ENCODE measurements around the gene ATP11A.
A peak's percentile ranks its signal among the peaks of the same experiment; 100 is the strongest.

- TF ChIP-seq POLR2A (IDR thresholded peaks at IDR 0.05) (peak in 1 of 2 donors; percentile 51), CTCF (IDR thresholded peaks at IDR 0.05) (no peak)
These were observed 39.6 kb downstream of the ATP11A start for GRCh38 chr13:112729408-112729807.
